Heart right ventricle (tissue), 16 donors: ENCODE results near the gene PTK7. TPM values are rescaled to one million over a fixed set of nuclear protein-coding genes. Genes with fewer than 3 reads are reported as not detected.

Experiments used
- ATAC-seq, 8 donors: fragments of 200-7000 bp; cut with Tn5 transposase; one replicate each; pipeline ENCODE4 v1.9.1; 2020; ENCODE audit warnings: mild to moderate bottlenecking in 8 of 8, moderate library complexity in 8 of 8, moderate number of reproducible peaks in 1 of 8
- DNase-seq, 2 donors: peaks; one replicate each; pipeline ENCODE4 v3.0.0-alpha.2; 2020
- H3K27ac ChIP-seq, 10 donors: fragments of 200-600 bp; sonication (generic) in 2 of 10; one replicate each; pipeline versions ENCODE4 v1.5.0 to v1.8.0; 2020 to 2022; ENCODE audit warnings: mild to moderate bottlenecking in 3 of 10
- H3K27me3 ChIP-seq, 7 donors: fragments of 200-600 bp; one replicate each; pipeline ENCODE4 v1.8.0; 2021 to 2022; ENCODE audit warnings: mild to moderate bottlenecking in 2 of 7
- H3K36me3 ChIP-seq, 9 donors: fragments of 200-600 bp; sonication (generic) in 1 of 9; one replicate each; pipeline versions ENCODE4 v1.5.0 to v1.8.0; 2020 to 2022; ENCODE audit warnings: mild to moderate bottlenecking in 2 of 9
- H3K4me1 ChIP-seq, 9 donors: fragments of 200-600 bp; sonication (generic) in 1 of 9; one replicate each; pipeline versions ENCODE4 v1.5.0 to v1.8.0; 2020 to 2022; ENCODE audit warnings: mild to moderate bottlenecking in 4 of 9
- H3K4me3 ChIP-seq, 10 donors: fragments of 200-600 bp; sonication (generic) in 2 of 10; one replicate each; pipeline versions ENCODE4 v1.5.0 to v1.8.0; 2020 to 2022; ENCODE audit warnings: mild to moderate bottlenecking in 7 of 10, moderate library complexity in 2 of 10
- H3K9me3 ChIP-seq, 11 donors: fragments of 200-600 bp in 10 of 11; sonication (generic) in 2 of 11; one replicate each; pipeline versions ENCODE4 v1.5.0 to v1.8.0; 2013 to 2022; ENCODE audit warnings: mild to moderate bottlenecking in 2 of 11, control low read depth in 1 of 11, moderate library complexity in 1 of 11
- WGBS, 2 donors: extraction: QIAGEN DNeasy Blood & Tissue Kit; methylation state at CpG; one replicate each; pipeline ENCODE4 v1.1.7; 2013; ENCODE audit warnings: inconsistent platforms in 1 of 2; 5-methylcytosine and 5-hydroxymethylcytosine counted together
- intact Hi-C, 10 donors: fragments of 100-400 bp; cut with DNase I; formaldehyde crosslinking; loops; one replicate each; pipeline versions ENCODE4 v1.11.1 to v1.14.2; 2022
- polyA plus RNA-seq, 2 donors: library from polyadenylated mRNA; stranded (reverse); fragments of 200-250 nt; gene quantifications; one replicate each; pipeline ENCODE4 v1.2.3, GENCODE V29; 2013
- total RNA-seq, 10 donors: library from RNA; stranded (reverse); fragmentation: NEBNext Ultra II Directional in 3 of 10; extraction: Animal tissue kit (Norgen Biotek cat#: 25700) in 3 of 10; gene quantifications; one replicate each; pipeline versions ENCODE4 v1.2.1 to v1.2.4, GENCODE V29; 2021 to 2023
- TF ChIP-seq, protein P1 (sequence below), 9 donors: fragments of 200-600 bp; sonication (generic) in 2 of 9; IDR thresholded peaks; one replicate each; pipeline versions ENCODE4 v1.5.0 to v1.8.0; 2021 to 2022; ENCODE audit warnings: antibody characterized with exemption in 9 of 9, mild to moderate bottlenecking in 5 of 9, moderate library complexity in 1 of 9
- donor health status: Arrhythmogenic right ventricular cardiomyopathy.
- donor health status: ischemic (EF 13 %, LVEDD 7.1; RV severe dilation, severe dysfunction).
- donor health status: healthy with polysubstance abuse.
- donor health status: DM: no; HTN: yes; CAD: no.
- donor health status: DM: no; HTN: no; CAD: no.
- donor health status: ischemic (EF 25% LVEDD 6.9; RV normal size, moderate dysfunction).
- donor health status: ischemic (EF 25% LVEDD 5.7; RV mildly dilated, moderate dysfunction).
- donor health status: healthy.
- donor health status: DM: yes; HTN: yes; CAD: no.
- donor health status: Ischemic cardiomyopathy.
- donor health status: ischemic (EF 35%, LVEDD 5.7; RV mildly dilated, moderate dysfunction).
- donor health status: nonischemic (EF 11% LVEDD 7.7; RV severe dilation, severe dysfunction).
- donor health status: DM: yes; HTN: yes; CAD: no.
- donor health status: PGD.
- donor health status: ischemic (EF 29% LVEDD 5.4; RV normal size, mild dysfunction).
- donor health status: nonischemic (EF 23%, LVEDD 6.1; RV moderate dilation, normal function).

The PTK7 gene
- total and polyA plus RNA-seq, 12 donors: 0.80 to 6.3 (median 2.2) TPM

DNA sequence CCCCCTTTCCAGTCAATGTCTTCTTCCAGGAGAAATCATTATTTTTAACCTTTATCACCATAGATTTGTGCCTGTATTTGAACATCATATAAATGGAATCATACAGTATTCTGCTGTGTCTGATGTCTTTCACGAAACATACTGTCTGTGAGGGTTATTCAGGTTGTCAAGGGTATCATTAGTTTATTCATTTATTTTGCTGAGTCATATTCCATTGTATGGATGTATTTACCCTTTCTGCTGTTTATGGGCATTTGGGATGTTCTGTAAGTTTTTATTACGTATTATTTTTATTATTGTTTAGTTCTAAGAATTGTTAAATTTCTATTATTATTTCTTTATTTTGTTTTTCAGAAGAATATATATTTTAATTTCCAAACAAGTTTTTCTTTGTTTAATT is 131.2 kb downstream of the PTK7 start:
- no peak overlapping the region for H3K27ac ChIP-seq
- ATAC-seq (no peak), DNase-seq (no peak)
- TF ChIP-seq, protein P1, sequence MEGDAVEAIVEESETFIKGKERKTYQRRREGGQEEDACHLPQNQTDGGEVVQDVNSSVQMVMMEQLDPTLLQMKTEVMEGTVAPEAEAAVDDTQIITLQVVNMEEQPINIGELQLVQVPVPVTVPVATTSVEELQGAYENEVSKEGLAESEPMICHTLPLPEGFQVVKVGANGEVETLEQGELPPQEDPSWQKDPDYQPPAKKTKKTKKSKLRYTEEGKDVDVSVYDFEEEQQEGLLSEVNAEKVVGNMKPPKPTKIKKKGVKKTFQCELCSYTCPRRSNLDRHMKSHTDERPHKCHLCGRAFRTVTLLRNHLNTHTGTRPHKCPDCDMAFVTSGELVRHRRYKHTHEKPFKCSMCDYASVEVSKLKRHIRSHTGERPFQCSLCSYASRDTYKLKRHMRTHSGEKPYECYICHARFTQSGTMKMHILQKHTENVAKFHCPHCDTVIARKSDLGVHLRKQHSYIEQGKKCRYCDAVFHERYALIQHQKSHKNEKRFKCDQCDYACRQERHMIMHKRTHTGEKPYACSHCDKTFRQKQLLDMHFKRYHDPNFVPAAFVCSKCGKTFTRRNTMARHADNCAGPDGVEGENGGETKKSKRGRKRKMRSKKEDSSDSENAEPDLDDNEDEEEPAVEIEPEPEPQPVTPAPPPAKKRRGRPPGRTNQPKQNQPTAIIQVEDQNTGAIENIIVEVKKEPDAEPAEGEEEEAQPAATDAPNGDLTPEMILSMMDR (IDR thresholded peaks at IDR 0.05): no peak
- no peaks in the 10 kb centered on the region for H3K9me3 ChIP-seq
- intact Hi-C loops: no loop called here
- no peaks in the 10 kb centered on the region for H3K27me3 ChIP-seq
- WGBS, 2 donors: 93 to 96% methylated on average over 2 of the region's 2 CpGs
- H3K4me1 ChIP-seq: no peaks in the 10 kb centered on the region
- H3K4me3 ChIP-seq: no peak overlapping the region
- peaks cover 0 to 52% (median 10%) of the 10 kb centered on the region in 9 donors for H3K36me3 ChIP-seq

Other genes with a start within 250 kb of the PTK7 start
- gene RPL7L1, start 196.7 kb upstream of the PTK7 start, total RNA-seq: 10 to 100 TPM; 39.2 to 52.5 (median 44.7) TPM
- gene RPL7L1, start 196.7 kb upstream of the PTK7 start, polyA plus RNA-seq: 10 to 100 TPM; 23.7 to 45.9 TPM
- gene PTCRA, start 160.3 kb upstream of the PTK7 start, total RNA-seq: not detected
- gene PTCRA, start 160.3 kb upstream of the PTK7 start, polyA plus RNA-seq: under 1 TPM in 1 of 2 donors, not detected in 1; 0.09 TPM
- 10 to 100 TPM; 10.4 to 37.1 (median 15.9) TPM for gene CNPY3, start 146.8 kb upstream of the PTK7 start, total RNA-seq
- 10 to 100 TPM; 15.4 to 40.4 TPM for gene CNPY3, start 146.8 kb upstream of the PTK7 start, polyA plus RNA-seq
- gene GNMT, start 115.6 kb upstream of the PTK7 start, total RNA-seq: 10 to 100 TPM in 1 of 10 donors, 1 to 10 TPM in 2, under 1 TPM in 7; 0.26 to 10.9 (median 0.71) TPM
- 1 to 10 TPM; 2.6 to 6.8 TPM for gene GNMT, start 115.6 kb upstream of the PTK7 start, polyA plus RNA-seq
- gene PEX6, start 97.1 kb upstream of the PTK7 start, total RNA-seq: 10 to 100 TPM; 11.2 to 32.6 (median 17.2) TPM
- 10 to 100 TPM in 1 of 2 donors, 1 to 10 TPM in 1; 9.1 to 16.9 TPM for gene PEX6, start 97.1 kb upstream of the PTK7 start, polyA plus RNA-seq
- gene PPP2R5D, start 91.7 kb upstream of the PTK7 start, total RNA-seq: 10 to 100 TPM; 28.4 to 47.1 (median 31.8) TPM
- gene PPP2R5D, start 91.7 kb upstream of the PTK7 start, polyA plus RNA-seq: 10 to 100 TPM; 23.9 to 35.7 TPM
- 10 to 100 TPM; 22.9 to 38.7 (median 28.3) TPM for gene MEA1, start 62.4 kb upstream of the PTK7 start, total RNA-seq
- 10 to 100 TPM; 51.9 to 74.3 TPM for gene MEA1, start 62.4 kb upstream of the PTK7 start, polyA plus RNA-seq
- 100 to 1,000 TPM in 4 of 10 donors, 10 to 100 TPM in 6; 78.2 to 165 (median 92.0) TPM for gene KLHDC3, start 62.1 kb upstream of the PTK7 start, total RNA-seq
- 100 to 1,000 TPM in 1 of 2 donors, 10 to 100 TPM in 1; 80.2 to 160 TPM for gene KLHDC3, start 62.1 kb upstream of the PTK7 start, polyA plus RNA-seq
- 10 to 100 TPM; 21.4 to 35.3 (median 25.6) TPM for gene RRP36, start 54.7 kb upstream of the PTK7 start, total RNA-seq
- gene RRP36, start 54.7 kb upstream of the PTK7 start, polyA plus RNA-seq: 10 to 100 TPM; 19.4 to 43.6 TPM
- gene CUL7, start 22.5 kb upstream of the PTK7 start, total RNA-seq: 10 to 100 TPM in 2 of 10 donors, 1 to 10 TPM in 8; 7.1 to 11.2 (median 8.6) TPM
- 1 to 10 TPM; 4.2 to 5.6 TPM for gene CUL7, start 22.5 kb upstream of the PTK7 start, polyA plus RNA-seq
- 100 to 1,000 TPM in 3 of 10 donors, 10 to 100 TPM in 7; 76.0 to 139 (median 93.5) TPM for gene MRPL2, start 16.9 kb upstream of the PTK7 start, total RNA-seq
- gene MRPL2, start 16.9 kb upstream of the PTK7 start, polyA plus RNA-seq: 100 to 1,000 TPM; 141 to 165 TPM
- gene KLC4, start 16.7 kb upstream of the PTK7 start, total RNA-seq: 10 to 100 TPM; 26.3 to 34.2 (median 28.3) TPM
- 10 to 100 TPM; 17.9 to 43.7 TPM for gene KLC4, start 16.7 kb upstream of the PTK7 start, polyA plus RNA-seq
- 10 to 100 TPM; 52.0 to 94.3 (median 70.1) TPM for gene SRF, start 95.0 kb downstream of the PTK7 start, total RNA-seq
- 10 to 100 TPM; 30.5 to 54.6 TPM for gene SRF, start 95.0 kb downstream of the PTK7 start, polyA plus RNA-seq
- gene CUL9, start 105.9 kb downstream of the PTK7 start, total RNA-seq: 10 to 100 TPM in 8 of 10 donors, 1 to 10 TPM in 2; 7.8 to 17.1 (median 13.4) TPM
- gene CUL9, start 105.9 kb downstream of the PTK7 start, polyA plus RNA-seq: 10 to 100 TPM in 1 of 2 donors, 1 to 10 TPM in 1; 9.0 to 32.0 TPM
- 10 to 100 TPM; 16.0 to 29.6 (median 25.7) TPM for gene DNPH1, start 153.2 kb downstream of the PTK7 start, total RNA-seq
- gene DNPH1, start 153.2 kb downstream of the PTK7 start, polyA plus RNA-seq: 10 to 100 TPM; 25.0 to 51.3 TPM
- under 1 TPM; 0.22 to 0.69 (median 0.32) TPM for gene TTBK1, start 167.2 kb downstream of the PTK7 start, total RNA-seq
- under 1 TPM; 0.04 to 0.22 TPM for gene TTBK1, start 167.2 kb downstream of the PTK7 start, polyA plus RNA-seq
- gene SLC22A7, start 221.9 kb downstream of the PTK7 start, total RNA-seq: under 1 TPM in 5 of 10 donors, not detected in 5; 0.15 to 0.37 (median 0.25) TPM
- gene SLC22A7, start 221.9 kb downstream of the PTK7 start, polyA plus RNA-seq: under 1 TPM in 1 of 2 donors, not detected in 1; 0.15 TPM
- gene CRIP3, start 232.5 kb downstream of the PTK7 start, total RNA-seq: 10 to 100 TPM in 7 of 10 donors, 1 to 10 TPM in 3; 2.7 to 84.5 (median 26.3) TPM
- 10 to 100 TPM in 1 of 2 donors, 1 to 10 TPM in 1; 3.0 to 72.3 TPM for gene CRIP3, start 232.5 kb downstream of the PTK7 start, polyA plus RNA-seq